GM12801 (cell line): ENCODE data around the gene ABCC5.

Experiments used
- TF ChIP-seq, protein P1 (sequence below): IDR thresholded peaks from one replicate; pipeline ENCODE4 v1.5.1; 2011; ENCODE audit warnings: control low read depth; ENCODE audit not compliant: insufficient read length; ENCODE audit errors: extremely low read depth

The ABCC5 gene

DNA sequence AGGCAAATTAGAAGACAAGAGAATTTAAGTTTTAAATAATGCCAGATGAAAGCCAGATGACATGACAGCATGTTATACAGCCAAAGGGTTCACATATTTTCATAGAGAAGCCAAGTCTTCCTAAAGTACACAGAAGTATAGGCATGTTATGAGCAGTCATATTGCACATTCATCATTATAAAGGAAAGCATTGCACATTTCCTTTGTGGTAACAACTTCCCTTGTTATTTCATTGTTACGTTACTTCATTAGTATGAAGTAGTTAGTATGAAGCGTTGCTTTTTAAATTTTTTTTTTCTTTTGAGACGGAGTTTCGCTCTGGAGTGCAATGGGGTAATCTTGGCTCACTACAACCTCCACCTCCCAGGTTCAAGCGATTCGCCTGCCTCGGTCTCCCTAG lies 4.6 kb upstream of the ABCC5 start:
- TF ChIP-seq, protein P1, sequence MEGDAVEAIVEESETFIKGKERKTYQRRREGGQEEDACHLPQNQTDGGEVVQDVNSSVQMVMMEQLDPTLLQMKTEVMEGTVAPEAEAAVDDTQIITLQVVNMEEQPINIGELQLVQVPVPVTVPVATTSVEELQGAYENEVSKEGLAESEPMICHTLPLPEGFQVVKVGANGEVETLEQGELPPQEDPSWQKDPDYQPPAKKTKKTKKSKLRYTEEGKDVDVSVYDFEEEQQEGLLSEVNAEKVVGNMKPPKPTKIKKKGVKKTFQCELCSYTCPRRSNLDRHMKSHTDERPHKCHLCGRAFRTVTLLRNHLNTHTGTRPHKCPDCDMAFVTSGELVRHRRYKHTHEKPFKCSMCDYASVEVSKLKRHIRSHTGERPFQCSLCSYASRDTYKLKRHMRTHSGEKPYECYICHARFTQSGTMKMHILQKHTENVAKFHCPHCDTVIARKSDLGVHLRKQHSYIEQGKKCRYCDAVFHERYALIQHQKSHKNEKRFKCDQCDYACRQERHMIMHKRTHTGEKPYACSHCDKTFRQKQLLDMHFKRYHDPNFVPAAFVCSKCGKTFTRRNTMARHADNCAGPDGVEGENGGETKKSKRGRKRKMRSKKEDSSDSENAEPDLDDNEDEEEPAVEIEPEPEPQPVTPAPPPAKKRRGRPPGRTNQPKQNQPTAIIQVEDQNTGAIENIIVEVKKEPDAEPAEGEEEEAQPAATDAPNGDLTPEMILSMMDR, result no peak

DNA sequence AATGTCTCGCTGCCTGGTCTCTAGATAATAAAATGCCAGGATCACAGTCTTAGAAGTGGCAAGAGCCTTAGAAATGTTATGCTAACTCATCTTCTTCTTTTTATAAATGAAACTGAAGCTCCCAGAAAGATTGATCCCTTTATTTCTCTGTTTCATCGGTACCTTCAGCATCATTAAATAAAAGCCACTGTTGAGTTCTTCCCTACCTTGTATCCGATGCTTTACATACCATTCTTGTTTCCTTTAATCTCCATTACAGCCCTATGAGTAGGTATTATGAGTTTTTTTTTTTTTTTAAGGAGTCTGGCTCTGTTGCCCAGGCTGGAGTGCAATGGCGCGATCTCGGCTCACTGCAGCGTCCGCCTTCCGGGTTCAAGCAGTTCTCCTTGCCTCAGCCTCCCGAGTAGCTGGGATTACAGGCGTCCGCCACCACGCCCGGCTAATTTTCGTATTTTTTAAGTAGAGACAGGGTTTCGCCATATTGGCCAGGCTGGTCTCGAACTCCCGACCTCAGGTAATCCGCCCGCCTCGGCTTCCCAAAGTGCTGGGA lies 815 bp upstream of the ABCC5 start:
- TF ChIP-seq, protein P1, result no peak

DNA sequence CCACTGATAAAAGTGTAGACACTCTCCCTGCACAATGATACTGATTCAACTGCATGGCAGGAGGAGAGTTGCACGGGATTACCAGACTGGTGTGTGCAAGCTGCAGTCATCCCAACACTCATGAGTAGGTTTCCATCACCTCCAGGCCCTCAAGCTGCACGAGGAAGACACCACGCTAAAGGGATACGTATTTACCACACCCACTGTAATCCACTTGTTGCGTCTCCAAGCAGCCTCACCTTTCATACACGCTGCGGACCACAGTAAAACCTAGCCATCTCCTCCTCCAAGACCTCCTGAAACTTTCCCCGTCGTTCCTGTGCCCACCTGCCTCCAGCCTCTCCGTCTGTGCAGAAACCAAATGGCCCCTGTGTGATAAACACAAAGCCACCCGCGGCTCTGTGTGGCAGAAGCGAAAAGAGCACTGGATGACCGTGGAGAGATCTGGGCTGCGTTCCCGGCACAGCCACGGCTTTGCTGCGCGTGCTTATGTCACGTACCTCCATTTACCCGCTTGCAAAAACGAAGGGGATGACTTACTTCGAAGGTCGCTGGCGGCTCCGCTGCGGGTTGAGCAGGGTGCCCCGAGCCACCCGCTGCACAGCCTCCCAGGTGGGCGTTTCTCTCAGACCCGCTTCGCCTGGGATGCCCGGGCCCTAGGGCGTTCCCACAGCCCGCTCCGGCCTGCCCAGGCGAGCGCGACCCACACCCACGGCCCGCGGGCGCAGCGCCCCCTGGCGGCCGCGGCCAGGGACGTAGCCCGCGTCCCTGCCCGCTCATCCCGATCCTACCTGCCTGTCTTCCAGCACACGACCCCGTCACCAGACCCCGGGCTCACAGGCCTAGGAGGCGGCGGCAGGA lies 643 bp downstream of the ABCC5 start:
- TF ChIP-seq, protein P1, result no peak

DNA sequence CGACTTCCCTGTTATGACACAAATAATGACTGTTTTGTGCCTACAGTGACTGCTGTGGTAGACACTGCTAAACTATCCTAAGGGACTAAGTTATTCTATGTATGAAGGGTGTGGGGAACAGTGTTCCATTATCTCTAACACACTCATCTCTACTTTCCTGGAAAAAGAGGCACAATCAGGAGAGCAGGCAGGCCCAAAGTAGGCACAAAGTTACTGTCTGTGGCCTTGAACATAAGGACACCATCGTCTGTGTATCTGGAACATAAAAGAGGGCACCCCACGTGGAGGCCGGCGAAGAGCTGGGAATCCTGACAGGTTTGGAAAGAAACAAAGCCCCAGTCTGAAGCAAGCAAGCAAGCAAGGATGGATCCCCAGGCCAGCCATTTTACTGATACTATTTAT lies 1.5 kb downstream of the ABCC5 start:
- TF ChIP-seq, protein P1, result no peak

DNA sequence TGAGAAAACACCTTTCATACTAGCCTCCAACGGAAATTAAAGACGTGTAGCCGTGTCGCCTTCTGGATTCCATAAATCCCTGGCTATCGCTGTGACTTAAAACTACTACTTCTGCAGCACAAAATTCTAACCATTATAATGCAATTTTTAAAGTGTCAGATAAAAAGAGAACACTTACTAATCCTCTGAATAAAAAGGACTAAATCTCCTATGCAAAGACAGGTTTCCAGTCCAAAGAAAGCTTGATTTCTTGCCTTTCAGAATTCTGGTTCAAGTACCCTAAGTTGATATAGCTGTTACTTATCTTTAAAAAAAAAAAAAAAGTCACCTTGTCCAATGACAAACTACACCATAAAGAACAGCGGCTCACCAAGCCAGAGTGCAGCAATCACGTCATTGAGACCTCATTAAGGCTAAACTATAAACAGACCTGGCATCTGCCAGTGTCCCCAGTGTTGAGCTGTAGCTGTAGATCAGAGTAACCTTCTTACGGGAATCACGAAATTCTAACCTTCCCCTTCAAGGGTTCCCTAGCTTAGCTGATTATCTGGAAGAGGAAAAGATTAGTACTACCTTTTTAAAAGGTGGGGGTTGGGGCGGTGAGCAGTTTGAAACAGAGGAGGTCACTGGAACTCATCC lies 2.2 kb downstream of the ABCC5 start:
- TF ChIP-seq, protein P1, result no peak

DNA sequence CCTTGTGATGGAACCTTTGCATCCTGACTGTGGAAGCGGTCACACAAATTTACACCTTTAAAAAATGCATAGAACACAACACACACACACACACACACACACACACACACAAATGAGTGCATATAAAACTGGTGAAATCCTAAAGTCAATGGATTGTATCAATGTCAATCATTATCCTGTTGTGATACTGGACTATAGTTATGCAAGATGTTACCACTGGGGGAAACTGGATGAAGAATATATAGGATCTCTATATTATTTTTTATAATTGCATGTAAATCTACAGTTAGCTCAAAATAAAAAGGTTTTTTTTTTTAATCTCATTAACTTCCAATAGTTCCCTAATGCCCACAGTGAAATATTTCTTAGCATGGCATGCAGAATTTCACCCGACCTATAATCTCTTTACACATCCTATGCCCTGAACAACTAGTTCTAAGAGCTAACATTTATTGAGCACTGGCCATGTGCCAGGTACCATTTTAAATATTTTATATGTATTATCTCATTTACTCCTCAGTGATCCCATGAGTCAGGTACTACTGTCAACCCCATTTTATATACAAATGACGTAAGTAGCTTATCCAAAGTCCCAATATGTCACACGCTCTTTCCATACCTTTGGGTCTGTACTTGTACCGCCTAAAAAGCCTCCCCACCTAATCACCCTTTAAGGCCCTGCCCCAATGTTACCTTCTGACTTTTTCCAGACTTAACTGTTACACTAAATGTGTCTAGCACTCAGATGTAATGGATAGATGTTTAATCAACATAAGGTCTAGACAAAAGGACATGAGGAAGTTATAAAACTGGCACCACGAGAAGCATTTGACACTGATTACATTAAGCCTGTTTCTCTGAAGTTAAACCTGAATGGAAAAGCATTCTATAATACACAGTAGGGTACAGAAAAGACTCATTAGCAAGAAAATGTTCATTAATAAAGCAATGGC lies 5.5 kb downstream of the ABCC5 start:
- TF ChIP-seq, protein P1, result no peak
